B cell (primary cell): ENCODE measurements around the gene GPR156. TPM values are rescaled to one million over a fixed set of nuclear protein-coding genes. Genes with fewer than 3 reads are reported as not detected.

ENCODE experiments used
- ATAC-seq: fragments of 200-7000 bp; cut with Tn5 transposase; one replicate; pipeline ENCODE4 v1.10.0; 2021; ENCODE audit warnings: low read depth, mild to moderate bottlenecking, moderate number of reproducible peaks, moderate library complexity
- CTCF ChIA-PET: fragments of 350-600 bp; sonication (Branson Sonifier 250); formaldehyde crosslinking; loops from one replicate; lab custom pipeline; 2021; ENCODE audit warnings: antibody characterized with exemption, inconsistent platforms; lab: Charles Lee
- POLR2A ChIA-PET: fragments of 350-600 bp; sonication (Branson Sonifier 250); formaldehyde crosslinking; loops from one replicate; lab custom pipeline; 2021; ENCODE audit warnings: antibody characterized with exemption; lab: Charles Lee
- DNase-seq: peaks from one replicate; pipeline ENCODE4 v3.0.0; 2013
- H2AFZ ChIP-seq: 2 replicates; pipeline ENCODE4 v1.6.1; 2012; ENCODE audit warnings: mild to moderate bottlenecking, low read depth, low read length; ENCODE audit not compliant: insufficient read depth, poor library complexity, severe bottlenecking
- H3K27ac ChIP-seq, 2 donors: 1 replicate in 1 of 2; 2 replicates in 1 of 2; pipeline ENCODE4 v1.5.1; 2012 to 2013; ENCODE audit warnings: low read length in 2 of 2, mild to moderate bottlenecking in 2 of 2, moderate library complexity in 1 of 2
- H3K27me3 ChIP-seq, 4 experiments: fragments of 200-600 bp in 1 of 4; sonication (generic) in 1 of 4; replicated peaks in 1 of 4; 1 replicate in 2 of 4; 2 replicates in 2 of 4; pipeline versions ENCODE4 v1.6.1 to v1.7.0; 2013 to 2016; ENCODE audit warnings: low read length in 3 of 4, mild to moderate bottlenecking in 2 of 4, mixed read lengths in 1 of 4, moderate library complexity in 1 of 4; ENCODE audit not compliant: insufficient read depth in 4 of 4, control insufficient read depth in 3 of 4; ENCODE audit errors: control extremely low read depth in 1 of 4
- H3K36me3 ChIP-seq, 2 experiments: replicated peaks in 1 of 2; 1 replicate in 1 of 2; 2 replicates in 1 of 2; pipeline versions ENCODE4 v1.6.1 to v1.7.1; 2013; ENCODE audit warnings: low read length in 1 of 2; ENCODE audit not compliant: insufficient read depth in 2 of 2, control insufficient read depth in 1 of 2; ENCODE audit errors: control extremely low read depth in 1 of 2, extremely low read depth in 1 of 2
- H3K4me1 ChIP-seq, 2 donors: fragments of 200-600 bp in 1 of 2; sonication (generic) in 1 of 2; 1 replicate in 1 of 2; 2 replicates in 1 of 2; pipeline versions ENCODE4 v1.5.1 to v1.6.1; 2013 to 2017; ENCODE audit warnings: low read length in 2 of 2; ENCODE audit not compliant: control insufficient read depth in 2 of 2, insufficient read depth in 2 of 2
- H3K4me2 ChIP-seq: replicated peaks from 2 replicates; pipeline ENCODE3; 2012; ENCODE audit warnings: mild to moderate bottlenecking, low read depth, low read length; ENCODE audit not compliant: poor library complexity, severe bottlenecking
- H3K4me3 ChIP-seq, 5 experiments: fragments of 200-600 bp in 1 of 5; sonication (generic) in 1 of 5; 1 replicate in 3 of 5; 2 replicates in 2 of 5; pipeline versions ENCODE4 v1.5.1 to v1.7.0; 2011 to 2016; ENCODE audit warnings: low read length in 4 of 5, mild to moderate bottlenecking in 4 of 5, low read depth in 2 of 5, control low read depth in 1 of 5, moderate library complexity in 1 of 5; ENCODE audit not compliant: insufficient read depth in 1 of 5; ENCODE audit errors: control extremely low read depth in 1 of 5, extremely low read depth in 1 of 5
- H3K79me2 ChIP-seq: fragments of 200-600 bp; sonication (generic); one replicate; pipeline ENCODE4 v1.6.0; 2016; ENCODE audit warnings: low read length; ENCODE audit not compliant: control insufficient read depth, insufficient read depth
- H3K9ac ChIP-seq: fragments of 200-600 bp; sonication (generic); 2 replicates; pipeline ENCODE4 v1.6.1; 2017; ENCODE audit warnings: mild to moderate bottlenecking, low read length, moderate library complexity
- H3K9me3 ChIP-seq, 3 donors: one replicate each; pipeline versions ENCODE4 v1.6.1 to v1.7.1; 2013; ENCODE audit warnings: low read length in 2 of 3; ENCODE audit not compliant: control insufficient read depth in 2 of 3, insufficient read depth in 1 of 3; ENCODE audit errors: control extremely low read depth in 1 of 3
- H4K20me1 ChIP-seq: 2 replicates; pipeline ENCODE4 v1.6.0; 2012; ENCODE audit warnings: mild to moderate bottlenecking, low read length; ENCODE audit not compliant: insufficient read depth, control insufficient read depth, poor library complexity, severe bottlenecking
- H3K27ac Mint-ChIP-seq: one replicate; pipeline ENCODE4 v1.8.0; 2021; ENCODE audit warnings: mixed read lengths
- H3K27me3 Mint-ChIP-seq: one replicate; pipeline ENCODE4 v1.8.0; 2021; ENCODE audit warnings: mixed read lengths
- H3K4me1 Mint-ChIP-seq: one replicate; pipeline ENCODE4 v1.8.0; 2021; ENCODE audit warnings: mixed read lengths
- H3K4me3 Mint-ChIP-seq: one replicate; pipeline ENCODE4 v1.8.0; 2021; ENCODE audit warnings: mixed read lengths
- H3K9me3 Mint-ChIP-seq: one replicate; pipeline ENCODE4 v1.8.0; 2022; ENCODE audit warnings: mixed read lengths; ENCODE audit not compliant: insufficient read depth
- EZH2 ChIP-seq: IDR thresholded peaks from 2 replicates; pipeline ENCODE4 v1.6.1; 2012; ENCODE audit warnings: borderline replicate concordance, low read depth, mild to moderate bottlenecking, moderate library complexity, low read length; ENCODE audit not compliant: insufficient read depth, poor library complexity, severe bottlenecking
- WGBS: methylation state at CpG from one replicate; pipeline ENCODE4 v1.1.5; 2013; ENCODE audit warnings: missing lambda C conversion rate; ENCODE audit not compliant: insufficient coverage; 5-methylcytosine and 5-hydroxymethylcytosine counted together
- intact Hi-C: fragments of 100-400 bp; cut with micrococcal nuclease; formaldehyde crosslinking; loops from one replicate; pipeline ENCODE4 v1.10.0; 2022
- polyA plus RNA-seq: library from polyadenylated mRNA; depleted of rRNA; stranded (reverse); fragments of >200 nt; gene quantifications from 2 replicates; pipeline ENCODE4 v1.2.3, GENCODE V29; 2012
- total RNA-seq, 2 donors: library from RNA; stranded (reverse); fragments of 120-200 nt in 1 of 2; gene quantifications; 1 replicate in 1 of 2; 2 replicates in 1 of 2; pipeline versions ENCODE4 v1.2.3 to v1.2.4, GENCODE V29; 2013 to 2022
- TF ChIP-seq, protein P1 (sequence below): fragments of 200-600 bp; IDR thresholded peaks from one replicate; pipeline ENCODE4 v1.8.0; 2022; ENCODE audit warnings: antibody characterized with exemption, mild to moderate bottlenecking

The GPR156 gene
- total and polyA plus RNA-seq, 2 donors (not counting 1 experiment from before 2014, with no cell fraction given), result 0.03 to 0.20 TPM

GRCh38 chr3:120143676-120144075, 141.3 kb downstream of the GPR156 start:
- 94% methylated on average over 2 of the region's 2 CpGs for WGBS
- H3K4me2 ChIP-seq, result no peak overlapping the region

DNA sequence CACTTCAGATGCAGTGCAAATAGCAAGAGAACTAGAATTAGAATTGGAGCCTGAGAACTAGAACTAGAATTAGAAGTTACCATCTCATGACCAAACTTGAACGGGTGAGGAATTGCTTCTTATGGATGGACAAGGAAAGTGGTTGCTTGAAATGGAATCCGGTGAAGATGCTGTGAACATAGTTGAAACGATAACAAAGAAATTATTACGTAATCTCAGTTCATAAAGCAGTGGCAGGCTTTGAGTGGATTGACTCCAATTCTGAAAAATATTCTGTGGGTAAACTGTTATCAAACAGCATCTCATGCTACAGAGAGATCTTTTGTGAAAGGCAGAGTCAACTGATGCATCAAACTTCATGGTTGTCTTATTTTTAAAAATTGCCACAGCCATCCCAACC, 142.8 kb downstream of the GPR156 start:
- ATAC-seq, result no peak
- CTCF ChIA-PET, result no interaction called here

More at GRCh38 chr3:120143676-120144075, 141.3 kb downstream of the GPR156 start:
- Histone ChIP-seq H4K20me1 (no peaks in the 10 kb centered on the region), H3K4me1 (no peaks in the 10 kb centered on the region), H3K36me3 (no peaks in the 10 kb centered on the region), H3K79me2 (no peaks in the 10 kb centered on the region), H3K27ac (no peak overlapping the region), H3K27me3 (no peaks in the 10 kb centered on the region), H3K9me3 (peaks cover 0 to 3% (median 0%) of the 10 kb centered on the region in 3 donors), H3K4me3 (no peak overlapping the region), H2AFZ (no peak overlapping the region), H3K9ac (no peak overlapping the region)
- Mint-ChIP-seq H3K9me3 (no peaks in the 10 kb centered on the region), H3K27ac (no peak overlapping the region), H3K4me1 (no peaks in the 10 kb centered on the region), H3K4me3 (no peak overlapping the region), H3K27me3 (no peaks in the 10 kb centered on the region)
- POLR2A ChIA-PET, result no interaction called here
- TF ChIP-seq, protein P1, sequence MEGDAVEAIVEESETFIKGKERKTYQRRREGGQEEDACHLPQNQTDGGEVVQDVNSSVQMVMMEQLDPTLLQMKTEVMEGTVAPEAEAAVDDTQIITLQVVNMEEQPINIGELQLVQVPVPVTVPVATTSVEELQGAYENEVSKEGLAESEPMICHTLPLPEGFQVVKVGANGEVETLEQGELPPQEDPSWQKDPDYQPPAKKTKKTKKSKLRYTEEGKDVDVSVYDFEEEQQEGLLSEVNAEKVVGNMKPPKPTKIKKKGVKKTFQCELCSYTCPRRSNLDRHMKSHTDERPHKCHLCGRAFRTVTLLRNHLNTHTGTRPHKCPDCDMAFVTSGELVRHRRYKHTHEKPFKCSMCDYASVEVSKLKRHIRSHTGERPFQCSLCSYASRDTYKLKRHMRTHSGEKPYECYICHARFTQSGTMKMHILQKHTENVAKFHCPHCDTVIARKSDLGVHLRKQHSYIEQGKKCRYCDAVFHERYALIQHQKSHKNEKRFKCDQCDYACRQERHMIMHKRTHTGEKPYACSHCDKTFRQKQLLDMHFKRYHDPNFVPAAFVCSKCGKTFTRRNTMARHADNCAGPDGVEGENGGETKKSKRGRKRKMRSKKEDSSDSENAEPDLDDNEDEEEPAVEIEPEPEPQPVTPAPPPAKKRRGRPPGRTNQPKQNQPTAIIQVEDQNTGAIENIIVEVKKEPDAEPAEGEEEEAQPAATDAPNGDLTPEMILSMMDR, result no peak
- TF ChIP-seq EZH2, result no peak
- intact Hi-C loops, result no loop called here
- DNase-seq (no peak), ATAC-seq (no peak)
- CTCF ChIA-PET, result interaction anchor here (7.6 kb wide), 1 partner anchor 252 kb away, joined by 151 read pairs; no protein-coding TSS in a partner anchor

More for the DNA sequence above, 142.8 kb downstream of the GPR156 start:
- intact Hi-C loops, result no loop called here
- H3K27ac Mint-ChIP-seq, result no peak overlapping the region
- Histone ChIP-seq H2AFZ (no peak overlapping the region), H3K4me3 (no peak overlapping the region), H3K36me3 (no peaks in the 10 kb centered on the region), H3K79me2 (no peaks in the 10 kb centered on the region), H3K4me1 (no peaks in the 10 kb centered on the region), H3K27ac (no peak overlapping the region), H3K27me3 (no peaks in the 10 kb centered on the region), H3K9me3 (peaks cover 0 to 3% (median 0%) of the 10 kb centered on the region in 3 donors), H3K4me2 (no peak overlapping the region), H3K9ac (no peak overlapping the region), H4K20me1 (no peaks in the 10 kb centered on the region)
- 100% methylated on average over 2 of the region's 4 CpGs for WGBS
- POLR2A ChIA-PET, result no interaction called here
- no peaks in the 10 kb centered on the region for H3K9me3 Mint-ChIP-seq
- TF ChIP-seq EZH2, result no peak
- TF ChIP-seq, protein P1, result no peak
- H3K27me3 Mint-ChIP-seq, result no peaks in the 10 kb centered on the region
- H3K4me1 Mint-ChIP-seq, result no peaks in the 10 kb centered on the region
- H3K4me3 Mint-ChIP-seq, result no peak overlapping the region
- DNase-seq, result no peak
